ENCODE measurements around the gene MTMR6.

Gene MTMR6

GRCh38 chr13:25214491-25215252, 72.6 kb downstream of the MTMR6 start:
- DNase-seq: no peak

- no peak for DNase-seq
Observed at GRCh38 chr13:25213715-25214114, 73.6 kb downstream of the MTMR6 start.

- no peak for DNase-seq
Observed at GRCh38 chr13:25210842-25211569, 76.3 kb downstream of the MTMR6 start.

GRCh38 chr13:25207291-25207810, 79.9 kb downstream of the MTMR6 start:
- no peak for DNase-seq

DNA sequence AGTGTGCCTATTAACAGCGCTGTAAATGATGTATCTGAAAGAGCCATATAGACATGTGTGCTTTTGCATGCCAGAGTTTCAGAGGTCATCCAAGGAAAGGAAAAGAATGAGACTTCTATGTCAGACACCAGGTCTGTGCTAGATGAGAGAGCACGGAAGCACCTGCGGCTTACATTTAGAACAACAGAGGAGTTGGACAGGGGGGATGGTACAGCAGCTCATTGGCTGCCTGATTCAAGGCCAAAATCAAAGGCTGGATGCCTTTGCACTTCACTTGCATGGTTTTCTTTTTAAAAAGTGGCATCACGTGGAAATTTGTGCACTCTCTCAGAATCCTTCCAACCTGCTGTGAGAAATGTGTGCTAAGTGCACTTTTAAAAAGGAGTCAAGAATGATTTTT, 82.4 kb downstream of the MTMR6 start:
- DNase-seq: no peak

DNA sequence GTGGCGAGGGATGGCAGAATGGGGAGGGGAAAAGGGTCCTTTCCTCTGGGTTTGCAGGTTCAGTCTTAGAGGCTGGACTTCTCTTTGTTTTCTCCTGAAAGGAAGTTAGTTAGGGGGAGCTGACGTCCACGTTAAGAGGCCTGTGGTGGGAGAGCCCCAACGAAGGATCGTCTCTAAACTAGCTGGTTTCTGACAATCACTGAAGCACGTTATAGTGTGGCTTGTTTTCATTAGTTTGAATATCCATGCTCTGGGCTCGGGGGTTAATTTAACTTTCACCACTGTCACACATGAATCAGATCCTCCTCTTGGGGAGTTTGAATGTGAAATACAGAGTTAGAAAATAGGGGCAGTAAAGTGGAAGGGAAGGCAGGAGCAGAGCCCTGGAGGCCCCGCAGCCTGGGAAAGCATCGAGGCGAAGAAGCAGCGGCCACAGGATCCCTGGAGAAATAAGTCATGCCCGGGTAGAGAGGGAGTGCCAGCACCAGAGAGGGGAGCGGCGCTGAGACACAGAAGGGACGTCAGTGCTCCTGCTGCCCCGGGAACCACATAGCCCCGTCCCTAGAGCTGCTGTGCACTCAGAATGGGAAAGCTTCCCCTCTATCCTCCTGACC, 84.1 kb downstream of the MTMR6 start:
- DNase-seq: no peak

DNA sequence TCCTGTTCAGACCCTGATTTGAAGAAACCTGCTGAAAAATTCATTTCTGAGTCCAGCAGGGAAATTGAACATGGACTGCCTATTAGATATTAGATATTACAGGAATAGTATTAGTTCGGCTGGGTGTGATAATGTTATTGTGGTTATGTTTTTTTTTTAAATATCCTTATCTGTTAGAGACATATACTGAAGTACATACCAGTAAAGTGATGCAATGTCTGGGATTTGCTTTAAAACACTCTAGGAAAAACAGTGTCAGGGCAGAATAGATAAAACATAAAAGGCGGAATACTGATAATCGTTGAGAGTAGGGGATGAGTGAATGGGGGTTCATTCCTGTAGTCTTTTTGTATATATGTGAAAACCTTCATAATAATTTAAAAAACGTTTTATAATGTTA, 86.5 kb downstream of the MTMR6 start:
- no peak for DNase-seq

DNA sequence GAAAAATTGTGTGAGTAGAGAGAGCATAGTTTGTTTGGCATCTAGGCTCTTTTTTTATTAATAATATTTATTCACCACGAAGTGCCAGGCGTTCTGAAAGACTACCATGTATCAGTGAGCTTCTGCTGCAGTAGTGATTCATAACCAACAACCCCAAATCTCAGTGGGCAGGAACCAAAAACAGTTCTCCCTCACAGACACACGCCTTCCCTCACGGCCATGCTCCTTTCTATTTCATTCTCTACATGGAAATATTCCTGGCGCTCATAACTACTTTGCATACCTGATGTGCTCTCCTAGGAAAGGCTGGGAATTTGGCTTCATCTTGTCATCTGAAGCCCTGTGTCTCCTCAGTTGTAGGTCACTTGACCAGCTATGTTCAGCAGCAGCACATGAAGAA, 88.6 kb downstream of the MTMR6 start:
- DNase-seq: no peak

- DNase-seq: no peak
Observed at GRCh38 chr13:25196971-25197370, 90.3 kb downstream of the MTMR6 start.

Measured in KG1 (cell line).